Mucosa of rectum (tissue), 2 donors: ENCODE results near the gene SH2D1A.

Source experiments
- H3K27ac ChIP-seq, 2 donors: one replicate each; pipeline ENCODE4 v1.7.0; 2013; ENCODE audit warnings: inconsistent platforms in 2 of 2, low read depth in 2 of 2, low read length in 2 of 2
- H3K27me3 ChIP-seq, 2 donors: one replicate each; pipeline ENCODE4 v1.7.0; 2013; ENCODE audit warnings: low read length in 2 of 2; ENCODE audit not compliant: control insufficient read depth in 2 of 2, insufficient read depth in 2 of 2
- H3K36me3 ChIP-seq, 2 donors: one replicate each; pipeline ENCODE4 v1.7.0; 2013; ENCODE audit warnings: low read length in 2 of 2; ENCODE audit not compliant: control insufficient read depth in 2 of 2, insufficient read depth in 2 of 2
- H3K4me1 ChIP-seq, 2 donors: one replicate each; pipeline ENCODE4 v1.7.0; 2013; ENCODE audit warnings: low read length in 2 of 2, mild to moderate bottlenecking in 1 of 2; ENCODE audit not compliant: control insufficient read depth in 2 of 2, insufficient read depth in 2 of 2
- H3K4me3 ChIP-seq, 2 donors: one replicate each; pipeline ENCODE4 v1.7.0; 2013; ENCODE audit warnings: low read length in 2 of 2
- H3K9ac ChIP-seq, 2 donors: one replicate each; pipeline ENCODE4 v1.7.0; 2013; ENCODE audit warnings: low read length in 2 of 2, low read depth in 1 of 2, mild to moderate bottlenecking in 1 of 2
- H3K9me3 ChIP-seq, 2 donors: one replicate each; pipeline ENCODE4 v1.7.0; 2013; ENCODE audit warnings: low read length in 2 of 2; ENCODE audit not compliant: control insufficient read depth in 2 of 2
- donor health status: healthy.
- donor health status: Normal muscosa, but diverticular disease.

SH2D1A gene

DNA sequence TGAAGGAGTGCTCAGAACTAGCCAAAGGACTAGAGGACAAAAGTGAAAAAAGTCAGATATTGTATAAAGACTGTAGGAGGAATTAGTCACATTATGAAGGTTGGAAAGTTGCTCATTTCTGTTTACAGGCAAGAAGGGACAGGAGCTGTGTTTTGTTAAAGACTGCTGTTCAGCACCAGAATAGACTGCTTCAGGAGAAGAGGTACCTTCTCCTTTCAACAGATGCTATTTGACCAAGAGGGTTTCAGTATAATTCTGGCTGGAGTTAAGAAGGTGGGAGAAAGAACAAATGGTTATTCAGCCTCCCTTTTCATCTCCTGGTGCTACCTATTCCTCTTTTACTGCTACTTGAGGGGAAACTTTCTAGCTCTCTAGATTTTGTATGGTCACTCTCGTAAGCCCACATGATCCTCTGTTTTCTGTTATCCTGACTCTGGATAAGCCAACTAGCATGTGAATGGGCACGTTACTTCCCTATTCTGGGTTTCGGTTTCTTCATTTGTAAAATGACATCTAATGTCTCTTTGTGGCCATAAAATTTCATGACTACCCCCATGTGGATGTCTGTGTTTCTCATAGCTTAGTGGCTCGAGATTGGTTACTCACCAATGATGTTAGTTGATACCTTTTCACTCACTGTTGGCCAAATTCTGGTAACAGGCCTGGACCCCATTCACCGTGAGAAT, 68.9 kb downstream of the SH2D1A start:
- no peaks in the 10 kb centered on the region for H3K4me1 ChIP-seq
- no peaks in the 10 kb centered on the region for H3K27me3 ChIP-seq
- H3K9ac ChIP-seq: no peak overlapping the region
- no peak overlapping the region for H3K4me3 ChIP-seq
- H3K27ac ChIP-seq: no peak overlapping the region
- H3K36me3 ChIP-seq: no peaks in the 10 kb centered on the region
- H3K9me3 ChIP-seq: no peaks in the 10 kb centered on the region

DNA sequence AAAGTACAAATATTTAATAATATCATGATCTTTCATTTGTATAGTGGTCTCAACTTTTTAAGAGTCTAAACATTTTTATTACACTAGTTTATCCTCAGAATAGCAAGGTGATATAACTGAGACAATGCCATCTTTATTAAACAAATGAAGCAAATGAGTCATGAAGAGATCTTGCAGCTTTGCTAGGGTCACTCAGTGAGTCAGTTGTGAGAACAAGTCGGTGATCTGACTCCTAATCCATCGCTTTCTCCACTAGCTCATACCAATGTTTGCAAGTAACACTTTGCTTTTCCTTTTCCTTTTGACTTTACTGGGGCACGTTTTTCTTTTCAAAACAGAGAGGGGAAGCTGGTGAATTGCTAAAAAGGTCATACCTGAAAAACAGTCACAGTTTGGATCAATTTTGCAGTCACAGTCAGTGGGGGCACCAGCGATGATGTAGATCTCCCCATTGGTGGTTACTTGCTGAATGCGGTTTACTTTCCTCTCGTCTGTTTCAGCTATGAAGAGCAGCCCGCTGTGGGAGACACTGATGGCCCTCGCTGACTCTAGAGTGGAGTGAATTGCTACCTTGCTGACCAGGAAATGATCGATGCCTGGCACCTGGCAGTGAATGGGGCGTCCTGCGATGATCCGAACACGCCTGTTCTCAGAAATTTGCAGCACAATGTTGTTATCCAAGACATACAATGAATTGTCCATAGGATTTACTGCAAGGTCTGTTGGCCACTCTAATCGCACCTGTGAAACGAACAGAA, 75.7 kb downstream of the SH2D1A start:
- no peaks in the 10 kb centered on the region for H3K4me1 ChIP-seq
- H3K9me3 ChIP-seq: no peaks in the 10 kb centered on the region
- H3K27ac ChIP-seq: no peak overlapping the region
- H3K9ac ChIP-seq: no peak overlapping the region
- no peaks in the 10 kb centered on the region for H3K27me3 ChIP-seq
- no peaks in the 10 kb centered on the region for H3K36me3 ChIP-seq
- no peak overlapping the region for H3K4me3 ChIP-seq
